HG03064 (cell line): ENCODE measurements around the gene CHI3L1.
A peak's percentile ranks its signal among the peaks of the same experiment; 100 is the strongest.

Source experiments
- ATAC-seq: cut with Tn5 transposase; IDR thresholded peaks from one replicate; pipeline ENCODE4 v1.9.1; 2021; ENCODE audit warnings: low read depth; ENCODE audit not compliant: unreplicated experiment

The CHI3L1 gene

GRCh38 chr1:203182387-203182953 is 4.0 kb downstream of the CHI3L1 start:
- ATAC-seq, result no peak

- no peak for ATAC-seq
Measured at GRCh38 chr1:203181586-203182386, 4.7 kb downstream of the CHI3L1 start.

GRCh38 chr1:203180611-203181330 is 5.7 kb downstream of the CHI3L1 start:
- no peak for ATAC-seq

- ATAC-seq, result no peak
Measured at GRCh38 chr1:203179667-203180005, 6.9 kb downstream of the CHI3L1 start.

GRCh38 chr1:203178821-203179666 is 7.5 kb downstream of the CHI3L1 start:
- no peak for ATAC-seq

GRCh38 chr1:203178083-203178482 is 8.4 kb downstream of the CHI3L1 start:
- no peak for ATAC-seq

GRCh38 chr1:203177470-203178039 is 8.9 kb downstream of the CHI3L1 start:
- ATAC-seq, result no peak

- no peak for ATAC-seq
Measured at GRCh38 chr1:203177036-203177405, 9.5 kb downstream of the CHI3L1 start.

- ATAC-seq, result no peak
Measured at GRCh38 chr1:203176273-203177035, 10.1 kb downstream of the CHI3L1 start.

- no peak for ATAC-seq
Measured at GRCh38 chr1:203175827-203176241, 10.7 kb downstream of the CHI3L1 start.

- ATAC-seq, result no peak
Measured at GRCh38 chr1:203175237-203175826, 11.2 kb downstream of the CHI3L1 start, which contains the start of gene MYBPH. TSS of gene MYBPH (minus strand) at chr1:203175826. CDS start at chr1:203175755, 71 bp downstream.

- ATAC-seq, result no peak
Measured at GRCh38 chr1:203174324-203174985, 12.0 kb downstream of the CHI3L1 start.

- peak; percentile 75 for ATAC-seq
Measured at GRCh38 chr1:203173566-203173965, 12.9 kb downstream of the CHI3L1 start.

- no peak for ATAC-seq
Measured at GRCh38 chr1:203173011-203173555, 13.4 kb downstream of the CHI3L1 start.

GRCh38 chr1:203172184-203173010 is 14.1 kb downstream of the CHI3L1 start:
- ATAC-seq, result no peak

- ATAC-seq, result no peak
Measured at GRCh38 chr1:203171341-203172183, 14.9 kb downstream of the CHI3L1 start.
